HEK293 (cell line): ENCODE data around the gene ANGPTL8.

ENCODE experiments used
- CTCF ChIA-PET: fragments of 350-600 bp; formaldehyde crosslinking; extraction: SDS; loops from one replicate; lab custom pipeline; 2021; ENCODE audit warnings: antibody characterized with exemption; lab: Yijun Ruan, JAX
- POLR2A ChIA-PET: fragments of 300-600 bp; formaldehyde crosslinking; extraction: SDS; loops from one replicate; lab custom pipeline; 2020; ENCODE audit warnings: antibody characterized with exemption, inconsistent platforms; lab: Yijun Ruan, JAX
- H3K27ac ChIP-seq: fragments of 200-500 bp; sonication (Bioruptor generic); 2 replicates; pipeline ENCODE4 v1.5.1; 2014; ENCODE audit warnings: low read depth, low read length, control low read depth, inconsistent platforms; ENCODE audit errors: extremely low read depth
- H3K36me3 ChIP-seq, 2 experiments: fragments of 200-500 bp in 1 of 2; sonication (Bioruptor generic) in 1 of 2; 1 replicate in 1 of 2; 2 replicates in 1 of 2; pipeline ENCODE4 v1.5.1; 2014 to 2017; ENCODE audit warnings: inconsistent platforms in 2 of 2, low read length in 2 of 2; ENCODE audit not compliant: control insufficient read depth in 2 of 2, insufficient read depth in 1 of 2
- H3K4me1 ChIP-seq: fragments of 200-500 bp; sonication (Bioruptor generic); 2 replicates; pipeline ENCODE4 v1.5.1; 2014; ENCODE audit warnings: mild to moderate bottlenecking, low read length, inconsistent platforms; ENCODE audit not compliant: control insufficient read depth, insufficient read depth
- H3K4me3 ChIP-seq: 2 replicates; pipeline ENCODE4 v1.5.1; 2011; ENCODE audit warnings: low read depth, mild to moderate bottlenecking, control low read depth, low read length, moderate library complexity
- H3K9me3 ChIP-seq: fragments of 200-500 bp; sonication (Bioruptor generic); 2 replicates; pipeline ENCODE4 v1.5.1; 2014; ENCODE audit warnings: low read depth, low read length, inconsistent platforms; ENCODE audit not compliant: control insufficient read depth, insufficient read depth
- KLF1 ChIP-seq: fragments of 450-650 bp; formaldehyde crosslinking; IDR thresholded peaks from 2 replicates; pipeline ENCODE4 v1.5.1; 2016; ENCODE audit warnings: missing biosample characterization, missing genetic modification characterization
- OSR2 ChIP-seq: fragments of 450-650 bp; formaldehyde crosslinking; IDR thresholded peaks from 2 replicates; pipeline ENCODE4 v1.5.1; 2016; ENCODE audit warnings: missing biosample characterization, missing genetic modification characterization
- SP2 ChIP-seq: fragments of 450-650 bp; formaldehyde crosslinking; IDR thresholded peaks from 2 replicates; pipeline ENCODE4 v1.5.1; 2016; ENCODE audit warnings: missing biosample characterization, missing genetic modification characterization
- ZNF16 ChIP-seq: fragments of 450-650 bp; formaldehyde crosslinking; IDR thresholded peaks from 2 replicates; pipeline ENCODE4 v1.5.1; 2016; ENCODE audit warnings: low read depth, missing biosample characterization, missing genetic modification characterization
- ZNF529 ChIP-seq: fragments of 450-650 bp; formaldehyde crosslinking; IDR thresholded peaks from 2 replicates; pipeline ENCODE4 v1.5.1; 2017; ENCODE audit warnings: missing genetic modification characterization, missing biosample characterization; ENCODE audit not compliant: insufficient replicate concordance
- ZNF548 ChIP-seq: fragments of 450-650 bp; formaldehyde crosslinking; IDR thresholded peaks from 2 replicates; pipeline ENCODE4 v1.5.1; 2016; ENCODE audit warnings: missing biosample characterization, missing genetic modification characterization
- ZNF561 ChIP-seq: fragments of 450-650 bp; IDR thresholded peaks from 2 replicates; pipeline ENCODE4 v1.5.1; 2018; ENCODE audit warnings: missing biosample characterization, missing genetic modification characterization, borderline replicate concordance
- ZNF600 ChIP-seq: fragments of 450-650 bp; formaldehyde crosslinking; IDR thresholded peaks from 2 replicates; pipeline ENCODE4 v1.5.1; 2016; ENCODE audit warnings: missing biosample characterization, missing genetic modification characterization
- ZNF626 ChIP-seq: fragments of 450-650 bp; sonication (Bioruptor Pico); formaldehyde crosslinking; IDR thresholded peaks from 2 replicates; pipeline ENCODE4 v1.5.1; 2018; ENCODE audit warnings: missing biosample characterization, missing genetic modification characterization, inconsistent platforms
- ZNF768 ChIP-seq: fragments of 450-650 bp; formaldehyde crosslinking; IDR thresholded peaks from 2 replicates; pipeline ENCODE4 v1.5.1; 2018; ENCODE audit warnings: missing biosample characterization, mild to moderate bottlenecking, missing genetic modification characterization
- TF ChIP-seq, protein P1 (sequence below): fragments of 450-650 bp; formaldehyde crosslinking; IDR thresholded peaks from 2 replicates; pipeline ENCODE4 v1.5.1; 2016; ENCODE audit warnings: missing biosample characterization, missing genetic modification characterization
- TF ChIP-seq, protein P2 (sequence below): fragments of 450-650 bp; formaldehyde crosslinking; IDR thresholded peaks from 2 replicates; pipeline ENCODE4 v1.5.1; 2017; ENCODE audit warnings: missing biosample characterization, missing genetic modification characterization
- TF ChIP-seq, protein P3 (sequence below): fragments of 450-650 bp; formaldehyde crosslinking; IDR thresholded peaks from 2 replicates; pipeline ENCODE4 v1.5.1; 2016; ENCODE audit warnings: missing biosample characterization, missing genetic modification characterization
- TF ChIP-seq, protein P4 (sequence below): fragments of 450-650 bp; formaldehyde crosslinking; IDR thresholded peaks from 2 replicates; pipeline ENCODE4 v1.5.1; 2017; ENCODE audit warnings: missing biosample characterization, missing genetic modification characterization

ANGPTL8 gene

DNA sequence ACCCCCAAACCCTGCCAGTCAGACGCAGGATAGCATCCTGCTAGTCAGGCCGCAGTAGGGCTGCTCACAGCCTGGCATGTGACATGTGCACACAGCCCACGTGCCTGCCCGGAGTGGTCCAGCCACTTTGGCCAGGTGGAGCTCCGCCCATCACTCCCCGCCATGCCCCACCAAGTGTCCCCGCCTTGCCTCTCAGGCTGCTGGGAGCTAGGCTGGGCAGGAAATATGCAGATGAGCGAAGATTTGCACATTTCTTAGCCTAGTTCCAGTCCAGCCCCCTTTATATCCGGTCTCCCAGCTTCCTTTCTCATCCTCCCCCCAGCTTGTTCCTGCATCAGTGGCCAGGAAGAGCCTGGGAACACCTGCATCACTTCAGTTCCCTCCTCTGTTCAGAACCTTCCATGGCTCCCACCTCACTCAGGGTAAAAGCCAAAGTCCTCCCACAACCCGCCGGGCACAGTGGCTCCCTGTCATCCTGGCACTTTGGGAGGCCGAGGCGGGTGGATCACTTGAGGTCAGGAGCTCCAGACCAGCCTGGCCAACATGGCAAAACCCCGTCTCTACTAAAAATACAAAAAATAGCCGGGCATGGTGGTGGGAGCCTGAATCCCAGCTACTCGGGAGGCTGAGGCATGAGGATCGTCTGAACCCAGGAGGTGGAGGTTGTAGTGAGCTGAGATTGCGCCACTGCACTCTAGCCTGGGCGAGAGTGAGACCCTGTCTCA is 25.2 kb downstream of the ANGPTL8 start (continued):
- TF ChIP-seq SP2 (tag by site-specific recombination) (peak; percentile 29; the same call in 1 of the 2 replicates), KLF1 (tag by site-specific recombination) (peak; percentile 56), ZNF16 (peak; percentile 67), OSR2 (no peak), ZNF561 (tag by site-specific recombination) (no peak), ZNF529 (tag by site-specific recombination) (no peak), ZNF548 (tag by site-specific recombination) (no peak)
- TF ChIP-seq, protein P1, sequence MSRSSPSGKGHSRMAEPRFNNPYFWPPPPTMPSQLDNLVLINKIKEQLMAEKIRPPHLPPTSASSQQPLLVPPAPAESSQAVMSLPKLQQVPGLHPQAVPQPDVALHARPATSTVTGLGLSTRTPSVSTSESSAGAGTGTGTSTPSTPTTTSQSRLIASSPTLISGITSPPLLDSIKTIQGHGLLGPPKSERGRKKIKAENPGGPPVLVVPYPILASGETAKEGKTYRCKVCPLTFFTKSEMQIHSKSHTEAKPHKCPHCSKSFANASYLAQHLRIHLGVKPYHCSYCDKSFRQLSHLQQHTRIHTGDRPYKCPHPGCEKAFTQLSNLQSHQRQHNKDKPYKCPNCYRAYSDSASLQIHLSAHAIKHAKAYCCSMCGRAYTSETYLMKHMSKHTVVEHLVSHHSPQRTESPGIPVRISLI (tag by site-specific recombination): no peak
- TF ChIP-seq, protein P2, sequence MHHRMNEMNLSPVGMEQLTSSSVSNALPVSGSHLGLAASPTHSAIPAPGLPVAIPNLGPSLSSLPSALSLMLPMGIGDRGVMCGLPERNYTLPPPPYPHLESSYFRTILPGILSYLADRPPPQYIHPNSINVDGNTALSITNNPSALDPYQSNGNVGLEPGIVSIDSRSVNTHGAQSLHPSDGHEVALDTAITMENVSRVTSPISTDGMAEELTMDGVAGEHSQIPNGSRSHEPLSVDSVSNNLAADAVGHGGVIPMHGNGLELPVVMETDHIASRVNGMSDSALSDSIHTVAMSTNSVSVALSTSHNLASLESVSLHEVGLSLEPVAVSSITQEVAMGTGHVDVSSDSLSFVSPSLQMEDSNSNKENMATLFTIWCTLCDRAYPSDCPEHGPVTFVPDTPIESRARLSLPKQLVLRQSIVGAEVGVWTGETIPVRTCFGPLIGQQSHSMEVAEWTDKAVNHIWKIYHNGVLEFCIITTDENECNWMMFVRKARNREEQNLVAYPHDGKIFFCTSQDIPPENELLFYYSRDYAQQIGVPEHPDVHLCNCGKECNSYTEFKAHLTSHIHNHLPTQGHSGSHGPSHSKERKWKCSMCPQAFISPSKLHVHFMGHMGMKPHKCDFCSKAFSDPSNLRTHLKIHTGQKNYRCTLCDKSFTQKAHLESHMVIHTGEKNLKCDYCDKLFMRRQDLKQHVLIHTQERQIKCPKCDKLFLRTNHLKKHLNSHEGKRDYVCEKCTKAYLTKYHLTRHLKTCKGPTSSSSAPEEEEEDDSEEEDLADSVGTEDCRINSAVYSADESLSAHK (tag by site-specific recombination): no peak

DNA sequence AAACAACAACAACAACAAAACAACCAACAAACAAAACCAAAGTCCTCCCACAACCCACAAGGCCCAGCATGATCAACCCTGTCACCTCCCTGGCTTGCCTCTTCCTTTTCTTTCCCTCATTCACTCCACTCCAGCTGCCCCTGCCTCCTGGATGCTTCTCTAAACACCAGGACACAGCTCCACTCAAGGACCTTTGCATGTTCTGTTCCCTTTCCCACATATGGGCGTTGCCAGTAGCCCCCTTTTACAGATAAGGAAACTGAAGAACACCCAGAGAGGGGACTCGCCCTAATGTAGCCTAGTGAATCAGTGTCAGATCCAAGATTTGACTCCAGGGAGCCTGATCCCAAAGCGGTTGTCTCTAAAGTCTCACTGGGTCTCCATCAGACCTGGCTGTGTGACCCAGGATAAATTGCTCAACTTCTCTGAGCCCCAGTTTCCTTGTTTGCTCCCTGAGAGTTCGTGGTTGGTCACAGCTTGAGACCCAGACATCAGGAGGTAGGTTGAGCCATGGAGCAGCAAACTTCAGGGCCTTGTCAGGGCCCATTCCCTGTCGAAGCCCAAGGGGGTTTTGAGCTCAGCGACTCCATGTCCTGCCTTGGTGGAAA is 25.9 kb downstream of the ANGPTL8 start:
- ChIA-PET POLR2A (no interaction called here), CTCF (interaction anchor here (0.6 to 1.2 kb wide), 3 partner anchors 25 to 217 kb away, joined by 3 read pairs; no protein-coding TSS in a partner anchor)
- no peak overlapping the region for H3K4me3 ChIP-seq
- no peaks in the 10 kb centered on the region for H3K9me3 ChIP-seq
- no peak overlapping the region for H3K27ac ChIP-seq
- no peak for TF ChIP-seq ZNF626 (tag by site-specific recombination)
- TF ChIP-seq ZNF768 (tag by site-specific recombination): 0 out of 2 replicates have a peak, but pooled peaks have one; percentile 60
- no peaks in the 10 kb centered on the region for H3K36me3 ChIP-seq
- H3K4me1 ChIP-seq: no peaks in the 10 kb centered on the region; the same call in 1 of the 2 replicates

DNA sequence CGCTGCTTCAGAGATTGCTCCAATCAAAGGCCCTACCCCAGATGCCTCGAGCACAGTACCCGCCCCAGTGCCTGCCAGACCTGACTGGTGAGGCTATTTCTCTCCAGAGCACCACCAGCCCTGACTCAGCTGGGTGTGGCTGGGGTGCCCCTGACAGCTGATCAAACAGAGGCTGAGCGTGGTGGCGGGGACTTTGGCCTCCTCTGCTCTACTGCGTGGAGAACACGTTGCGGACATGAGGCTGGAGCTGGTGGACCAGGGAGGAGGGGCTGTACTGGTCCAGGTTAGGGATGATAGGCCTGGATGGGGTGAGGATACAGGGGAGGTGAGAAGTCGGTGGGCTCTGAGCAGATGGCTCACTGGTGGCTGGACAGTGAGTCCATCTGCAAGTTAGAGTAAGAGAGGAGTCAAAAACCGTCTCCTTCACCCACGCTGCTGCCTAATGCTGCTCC is 26.4 kb downstream of the ANGPTL8 start:
- no peak overlapping the region for H3K4me3 ChIP-seq
- ChIA-PET CTCF (interaction anchor here (0.7 to 1.2 kb wide), 4 partner anchors 14 to 217 kb away, joined by 3 to 4 read pairs (median 3); no protein-coding TSS in a partner anchor), POLR2A (no interaction called here)
- H3K9me3 ChIP-seq: no peaks in the 10 kb centered on the region
- no peaks in the 10 kb centered on the region for H3K36me3 ChIP-seq
- no peak overlapping the region for H3K27ac ChIP-seq
- TF ChIP-seq, protein P1 (tag by site-specific recombination): no peak
- 0 out of 2 replicates have a peak, but pooled peaks have one; percentile 40 for TF ChIP-seq ZNF600
- TF ChIP-seq, protein P3, sequence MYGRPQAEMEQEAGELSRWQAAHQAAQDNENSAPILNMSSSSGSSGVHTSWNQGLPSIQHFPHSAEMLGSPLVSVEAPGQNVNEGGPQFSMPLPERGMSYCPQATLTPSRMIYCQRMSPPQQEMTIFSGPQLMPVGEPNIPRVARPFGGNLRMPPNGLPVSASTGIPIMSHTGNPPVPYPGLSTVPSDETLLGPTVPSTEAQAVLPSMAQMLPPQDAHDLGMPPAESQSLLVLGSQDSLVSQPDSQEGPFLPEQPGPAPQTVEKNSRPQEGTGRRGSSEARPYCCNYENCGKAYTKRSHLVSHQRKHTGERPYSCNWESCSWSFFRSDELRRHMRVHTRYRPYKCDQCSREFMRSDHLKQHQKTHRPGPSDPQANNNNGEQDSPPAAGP (tag by site-specific recombination): peak; percentile 26; the same call in 1 of the 2 replicates
- TF ChIP-seq KLF1 (tag by site-specific recombination): peak; percentile 89
- TF ChIP-seq, protein P4, sequence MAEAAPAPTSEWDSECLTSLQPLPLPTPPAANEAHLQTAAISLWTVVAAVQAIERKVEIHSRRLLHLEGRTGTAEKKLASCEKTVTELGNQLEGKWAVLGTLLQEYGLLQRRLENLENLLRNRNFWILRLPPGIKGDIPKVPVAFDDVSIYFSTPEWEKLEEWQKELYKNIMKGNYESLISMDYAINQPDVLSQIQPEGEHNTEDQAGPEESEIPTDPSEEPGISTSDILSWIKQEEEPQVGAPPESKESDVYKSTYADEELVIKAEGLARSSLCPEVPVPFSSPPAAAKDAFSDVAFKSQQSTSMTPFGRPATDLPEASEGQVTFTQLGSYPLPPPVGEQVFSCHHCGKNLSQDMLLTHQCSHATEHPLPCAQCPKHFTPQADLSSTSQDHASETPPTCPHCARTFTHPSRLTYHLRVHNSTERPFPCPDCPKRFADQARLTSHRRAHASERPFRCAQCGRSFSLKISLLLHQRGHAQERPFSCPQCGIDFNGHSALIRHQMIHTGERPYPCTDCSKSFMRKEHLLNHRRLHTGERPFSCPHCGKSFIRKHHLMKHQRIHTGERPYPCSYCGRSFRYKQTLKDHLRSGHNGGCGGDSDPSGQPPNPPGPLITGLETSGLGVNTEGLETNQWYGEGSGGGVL (tag by site-specific recombination): no peak
- H3K4me1 ChIP-seq: no peaks in the 10 kb centered on the region; the same call in 1 of the 2 replicates
